Tibial nerve (tissue), 4 donors: ENCODE measurements around the gene NQO1. TPM values are rescaled to one million over a fixed set of nuclear protein-coding genes. Genes with fewer than 3 reads are reported as not detected.

Experiments
- DNase-seq, 2 donors: peaks; one replicate each; pipeline ENCODE4 v3.0.0-alpha.2; 2019; ENCODE audit warnings: low spot score in 2 of 2
- H3K27ac ChIP-seq, 4 donors: fragments of 200-600 bp; sonication (generic) in 3 of 4; one replicate each; pipeline ENCODE4 v1.5.1; 2017 to 2019; ENCODE audit warnings: mild to moderate bottlenecking in 1 of 4
- H3K27me3 ChIP-seq, 2 donors: fragments of 200-600 bp; sonication (generic) in 1 of 2; one replicate each; pipeline versions ENCODE4 v1.5.1 to v1.6.0; 2017 to 2019
- H3K36me3 ChIP-seq, 3 donors: fragments of 200-600 bp; sonication (generic); one replicate each; pipeline ENCODE4 v1.5.1; 2018 to 2019
- H3K4me1 ChIP-seq, 4 donors: fragments of 200-600 bp; sonication (generic) in 3 of 4; one replicate each; pipeline ENCODE4 v1.5.1; 2017 to 2019
- H3K4me3 ChIP-seq, 4 donors: fragments of 200-600 bp; sonication (generic) in 3 of 4; one replicate each; pipeline ENCODE4 v1.5.1; 2017 to 2019; ENCODE audit warnings: mild to moderate bottlenecking in 1 of 4, moderate library complexity in 1 of 4
- H3K9me3 ChIP-seq, 4 donors: fragments of 200-600 bp; sonication (generic) in 3 of 4; one replicate each; pipeline ENCODE4 v1.5.1; 2017 to 2019
- CTCF ChIP-seq, 5 experiments: fragments of 200-600 bp in 3 of 5; fragments of 450-650 bp in 2 of 5; sonication (generic) in 3 of 5; IDR thresholded peaks; one replicate each; pipeline ENCODE4 v1.5.1; 2016 to 2019; ENCODE audit warnings: antibody characterized with exemption in 5 of 5, mild to moderate bottlenecking in 3 of 5, moderate library complexity in 2 of 5
- EP300 ChIP-seq, 2 donors: sonication (generic); formaldehyde crosslinking; IDR thresholded peaks; one replicate each; pipeline ENCODE4 v1.6.1; 2017; ENCODE audit warnings: antibody characterized with exemption in 2 of 2, mild to moderate bottlenecking in 1 of 2
- POLR2A ChIP-seq, 2 donors: fragments of 450-650 bp; IDR thresholded peaks; one replicate each; pipeline ENCODE4 v1.6.1; 2017; ENCODE audit warnings: antibody characterized with exemption in 2 of 2, mild to moderate bottlenecking in 2 of 2, moderate library complexity in 2 of 2
- WGBS, 2 donors: methylation state at CpG; one replicate each; pipeline ENCODE4 v1.1.5; 2018; 5-methylcytosine and 5-hydroxymethylcytosine counted together
- total RNA-seq, 4 donors: library from RNA; depleted of rRNA; stranded (reverse); fragments of >200 nt; gene quantifications; one replicate each; pipeline ENCODE4 v1.1.0, GENCODE V29; 2016

Gene NQO1
- total RNA-seq, 4 donors from 2014 or later = 19.0 to 106 (median 55.0) TPM

- TF ChIP-seq CTCF (IDR thresholded peaks at IDR 0.05) = no peak
- TF ChIP-seq POLR2A (IDR thresholded peaks at IDR 0.05) = no peak
- no peak for TF ChIP-seq EP300 (IDR thresholded peaks at IDR 0.05)
- no peaks in the 10 kb centered on the region for H3K27me3 ChIP-seq
- H3K4me1 ChIP-seq = no peaks in the 10 kb centered on the region
- no peak overlapping the region for H3K27ac ChIP-seq
- H3K36me3 ChIP-seq = peaks cover 0 to 58% (median 0%) of the 10 kb centered on the region in 3 donors
- no peak overlapping the region for H3K4me3 ChIP-seq
- H3K9me3 ChIP-seq = no peaks in the 10 kb centered on the region
- no peak for DNase-seq
These were observed 62.5 kb downstream of the NQO1 start for GRCh38 chr16:69663846-69664245.

DNA sequence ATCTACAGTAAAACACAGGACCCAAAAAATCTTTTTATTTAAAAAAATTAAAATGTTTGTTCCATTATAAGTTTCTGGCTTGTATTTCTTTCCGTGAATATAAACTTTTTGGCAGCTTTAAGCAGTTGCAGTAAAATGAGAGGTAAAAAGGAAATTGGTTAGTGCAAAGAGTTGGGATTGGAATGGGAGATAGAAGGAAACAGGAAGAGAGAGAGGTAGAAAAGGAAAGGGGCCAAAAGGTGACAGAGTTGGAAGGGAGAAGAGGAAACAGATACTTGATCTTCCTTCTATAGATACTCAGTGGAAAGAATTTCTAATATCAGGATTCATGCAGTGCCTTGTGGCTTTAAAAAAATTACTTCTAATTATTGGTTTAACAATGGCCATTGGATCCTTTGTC lies 63.5 kb downstream of the NQO1 start:
- Histone ChIP-seq H3K9me3 (no peaks in the 10 kb centered on the region), H3K27me3 (no peaks in the 10 kb centered on the region), H3K4me3 (no peak overlapping the region), H3K4me1 (no peaks in the 10 kb centered on the region), H3K27ac (no peak overlapping the region), H3K36me3 (peaks cover 0 to 62% (median 0%) of the 10 kb centered on the region in 3 donors)
- WGBS, 2 donors = 81 to 87% methylated on average over 1 of the region's 1 CpG
- no peak for DNase-seq
- TF ChIP-seq EP300 (IDR thresholded peaks at IDR 0.05) (no peak), POLR2A (IDR thresholded peaks at IDR 0.05) (no peak), CTCF (IDR thresholded peaks at IDR 0.05) (no peak)

- Histone ChIP-seq H3K27me3 (no peaks in the 10 kb centered on the region), H3K4me3 (no peak overlapping the region), H3K27ac (no peak overlapping the region), H3K36me3 (peaks cover 0 to 90% (median 0%) of the 10 kb centered on the region in 3 donors), H3K4me1 (no peaks in the 10 kb centered on the region), H3K9me3 (no peaks in the 10 kb centered on the region)
- no peak for DNase-seq
- TF ChIP-seq CTCF (IDR thresholded peaks at IDR 0.05) = no peak
- no peak for TF ChIP-seq EP300 (IDR thresholded peaks at IDR 0.05)
- no peak for TF ChIP-seq POLR2A (IDR thresholded peaks at IDR 0.05)
- 95 to 97% methylated on average over 4 of the region's 4 CpGs for WGBS, 2 donors
These were observed 66.2 kb downstream of the NQO1 start for GRCh38 chr16:69660166-69660565.

Other genes starting within 250 kb of the NQO1 start
- gene NFAT5, start 160.6 kb downstream of the NQO1 start, total RNA-seq = 10 to 100 TPM; 53.2 to 61.4 (median 57.5) TPM
- 10 to 100 TPM; 23.2 to 42.3 (median 38.1) TPM for gene NOB1, start 28.4 kb upstream of the NQO1 start, total RNA-seq
- 10 to 100 TPM; 40.8 to 96.9 (median 84.3) TPM for gene WWP2, start 35.8 kb upstream of the NQO1 start, total RNA-seq
- gene CLEC18A, start 224.8 kb upstream of the NQO1 start, total RNA-seq = 1 to 10 TPM in 3 of 4 donors, not detected in 1; 1.2 to 2.4 (median 2.1) TPM